B cell (primary cell): ENCODE results near the gene BLACAT1. TPM values are rescaled to one million over a fixed set of nuclear protein-coding genes. Genes with fewer than 3 reads are reported as not detected.

Experiments used
- ATAC-seq: fragments of 200-7000 bp; cut with Tn5 transposase; one replicate; pipeline ENCODE4 v1.10.0; 2021; ENCODE audit warnings: low read depth, mild to moderate bottlenecking, moderate number of reproducible peaks, moderate library complexity
- CTCF ChIA-PET: fragments of 350-600 bp; sonication (Branson Sonifier 250); formaldehyde crosslinking; loops from one replicate; lab custom pipeline; 2021; ENCODE audit warnings: antibody characterized with exemption, inconsistent platforms; lab: Charles Lee
- POLR2A ChIA-PET: fragments of 350-600 bp; sonication (Branson Sonifier 250); formaldehyde crosslinking; loops from one replicate; lab custom pipeline; 2021; ENCODE audit warnings: antibody characterized with exemption; lab: Charles Lee
- DNase-seq: peaks from one replicate; pipeline ENCODE4 v3.0.0; 2013
- H2AFZ ChIP-seq: 2 replicates; pipeline ENCODE4 v1.6.1; 2012; ENCODE audit warnings: mild to moderate bottlenecking, low read depth, low read length; ENCODE audit not compliant: insufficient read depth, poor library complexity, severe bottlenecking
- H3K27ac ChIP-seq, 2 donors: 1 replicate in 1 of 2; 2 replicates in 1 of 2; pipeline ENCODE4 v1.5.1; 2012 to 2013; ENCODE audit warnings: low read length in 2 of 2, mild to moderate bottlenecking in 2 of 2, moderate library complexity in 1 of 2
- H3K27me3 ChIP-seq, 4 experiments: fragments of 200-600 bp in 1 of 4; sonication (generic) in 1 of 4; replicated peaks in 1 of 4; 1 replicate in 2 of 4; 2 replicates in 2 of 4; pipeline versions ENCODE4 v1.6.1 to v1.7.0; 2013 to 2016; ENCODE audit warnings: low read length in 3 of 4, mild to moderate bottlenecking in 2 of 4, mixed read lengths in 1 of 4, moderate library complexity in 1 of 4; ENCODE audit not compliant: insufficient read depth in 4 of 4, control insufficient read depth in 3 of 4; ENCODE audit errors: control extremely low read depth in 1 of 4
- H3K36me3 ChIP-seq, 2 experiments: replicated peaks in 1 of 2; 1 replicate in 1 of 2; 2 replicates in 1 of 2; pipeline versions ENCODE4 v1.6.1 to v1.7.1; 2013; ENCODE audit warnings: low read length in 1 of 2; ENCODE audit not compliant: insufficient read depth in 2 of 2, control insufficient read depth in 1 of 2; ENCODE audit errors: control extremely low read depth in 1 of 2, extremely low read depth in 1 of 2
- H3K4me1 ChIP-seq, 2 donors: fragments of 200-600 bp in 1 of 2; sonication (generic) in 1 of 2; 1 replicate in 1 of 2; 2 replicates in 1 of 2; pipeline versions ENCODE4 v1.5.1 to v1.6.1; 2013 to 2017; ENCODE audit warnings: low read length in 2 of 2; ENCODE audit not compliant: control insufficient read depth in 2 of 2, insufficient read depth in 2 of 2
- H3K4me2 ChIP-seq: replicated peaks from 2 replicates; pipeline ENCODE3; 2012; ENCODE audit warnings: mild to moderate bottlenecking, low read depth, low read length; ENCODE audit not compliant: poor library complexity, severe bottlenecking
- H3K4me3 ChIP-seq, 5 experiments: fragments of 200-600 bp in 1 of 5; sonication (generic) in 1 of 5; 1 replicate in 3 of 5; 2 replicates in 2 of 5; pipeline versions ENCODE4 v1.5.1 to v1.7.0; 2011 to 2016; ENCODE audit warnings: low read length in 4 of 5, mild to moderate bottlenecking in 4 of 5, low read depth in 2 of 5, control low read depth in 1 of 5, moderate library complexity in 1 of 5; ENCODE audit not compliant: insufficient read depth in 1 of 5; ENCODE audit errors: control extremely low read depth in 1 of 5, extremely low read depth in 1 of 5
- H3K79me2 ChIP-seq: fragments of 200-600 bp; sonication (generic); one replicate; pipeline ENCODE4 v1.6.0; 2016; ENCODE audit warnings: low read length; ENCODE audit not compliant: control insufficient read depth, insufficient read depth
- H3K9ac ChIP-seq: fragments of 200-600 bp; sonication (generic); 2 replicates; pipeline ENCODE4 v1.6.1; 2017; ENCODE audit warnings: mild to moderate bottlenecking, low read length, moderate library complexity
- H3K9me3 ChIP-seq, 3 donors: one replicate each; pipeline versions ENCODE4 v1.6.1 to v1.7.1; 2013; ENCODE audit warnings: low read length in 2 of 3; ENCODE audit not compliant: control insufficient read depth in 2 of 3, insufficient read depth in 1 of 3; ENCODE audit errors: control extremely low read depth in 1 of 3
- H4K20me1 ChIP-seq: 2 replicates; pipeline ENCODE4 v1.6.0; 2012; ENCODE audit warnings: mild to moderate bottlenecking, low read length; ENCODE audit not compliant: insufficient read depth, control insufficient read depth, poor library complexity, severe bottlenecking
- H3K27ac Mint-ChIP-seq: one replicate; pipeline ENCODE4 v1.8.0; 2021; ENCODE audit warnings: mixed read lengths
- H3K27me3 Mint-ChIP-seq: one replicate; pipeline ENCODE4 v1.8.0; 2021; ENCODE audit warnings: mixed read lengths
- H3K4me1 Mint-ChIP-seq: one replicate; pipeline ENCODE4 v1.8.0; 2021; ENCODE audit warnings: mixed read lengths
- H3K4me3 Mint-ChIP-seq: one replicate; pipeline ENCODE4 v1.8.0; 2021; ENCODE audit warnings: mixed read lengths
- H3K9me3 Mint-ChIP-seq: one replicate; pipeline ENCODE4 v1.8.0; 2022; ENCODE audit warnings: mixed read lengths; ENCODE audit not compliant: insufficient read depth
- CTCF ChIP-seq: fragments of 200-600 bp; IDR thresholded peaks from one replicate; pipeline ENCODE4 v1.8.0; 2022; ENCODE audit warnings: antibody characterized with exemption, mild to moderate bottlenecking
- EZH2 ChIP-seq: IDR thresholded peaks from 2 replicates; pipeline ENCODE4 v1.6.1; 2012; ENCODE audit warnings: borderline replicate concordance, low read depth, mild to moderate bottlenecking, moderate library complexity, low read length; ENCODE audit not compliant: insufficient read depth, poor library complexity, severe bottlenecking
- WGBS: methylation state at CpG from one replicate; pipeline ENCODE4 v1.1.5; 2013; ENCODE audit warnings: missing lambda C conversion rate; ENCODE audit not compliant: insufficient coverage; 5-methylcytosine and 5-hydroxymethylcytosine counted together
- intact Hi-C: fragments of 100-400 bp; cut with micrococcal nuclease; formaldehyde crosslinking; loops from one replicate; pipeline ENCODE4 v1.10.0; 2022
- polyA plus RNA-seq: library from polyadenylated mRNA; depleted of rRNA; stranded (reverse); fragments of >200 nt; gene quantifications from 2 replicates; pipeline ENCODE4 v1.2.3, GENCODE V29; 2012
- total RNA-seq, 2 donors: library from RNA; stranded (reverse); fragments of 120-200 nt in 1 of 2; gene quantifications; 1 replicate in 1 of 2; 2 replicates in 1 of 2; pipeline versions ENCODE4 v1.2.3 to v1.2.4, GENCODE V29; 2013 to 2022

BLACAT1 gene
- total and polyA plus RNA-seq, 2 donors (not counting 1 experiment from before 2014, with no cell fraction given): 0.03 TPM; not detected in 1

DNA sequence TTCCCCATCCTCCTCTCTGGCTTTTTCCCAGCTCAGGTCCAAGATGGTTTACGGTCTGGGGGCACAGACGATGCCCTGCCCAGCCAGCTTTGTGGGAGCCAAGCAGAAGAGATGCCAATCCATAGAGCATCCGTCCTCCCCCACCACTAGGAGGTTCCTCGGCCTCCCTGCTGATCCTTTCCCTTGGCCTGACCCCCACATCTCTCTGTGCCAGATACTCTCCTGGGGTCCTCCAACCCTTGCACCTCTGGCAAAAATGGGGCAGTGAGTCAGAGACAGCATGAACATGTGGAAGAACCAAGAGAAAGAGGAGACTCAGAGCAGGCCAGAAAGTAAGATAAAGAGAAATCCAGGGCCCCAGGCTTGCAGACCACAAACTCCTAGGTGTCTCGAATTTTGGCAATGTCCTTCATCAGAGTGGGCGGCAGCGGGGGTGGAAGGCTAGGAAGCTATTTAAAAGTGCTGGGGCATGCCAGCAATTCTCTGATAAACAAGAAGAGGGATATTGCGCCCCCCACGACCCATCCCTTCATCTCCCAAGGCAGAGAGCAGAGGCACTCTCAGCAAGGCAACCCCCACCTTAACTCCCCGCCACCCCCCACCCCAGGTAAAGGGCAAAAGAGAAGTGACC, 11.4 kb downstream of the BLACAT1 start:
- ATAC-seq (no peak), DNase-seq (no peak)
- Histone ChIP-seq H3K27ac (no peak overlapping the region), H3K4me2 (no peak overlapping the region), H3K79me2 (no peaks in the 10 kb centered on the region), H4K20me1 (no peaks in the 10 kb centered on the region), H3K27me3 (peaks cover 0 to 26% (median 2%) of the 10 kb centered on the region in 4 experiments), H3K36me3 (no peaks in the 10 kb centered on the region), H3K9me3 (peaks cover 0 to 9% (median 0%) of the 10 kb centered on the region in 3 donors), H3K4me3 (no peak overlapping the region), H3K9ac (no peak overlapping the region), H2AFZ (no peak overlapping the region), H3K4me1 (peaks cover 44 to 48% of the 10 kb centered on the region in 2 donors)
- intact Hi-C loops: no loop called here
- POLR2A ChIA-PET: interaction anchor here (0.6 kb wide), 1 partner anchor 133 kb away, joined by 7 read pairs; no protein-coding TSS in a partner anchor
- H3K27me3 Mint-ChIP-seq: peaks cover 9% of the 10 kb centered on the region
- WGBS: 67% methylated on average over 3 of the region's 10 CpGs
- TF ChIP-seq CTCF (no peak), EZH2 (no peak)
- H3K9me3 Mint-ChIP-seq: no peaks in the 10 kb centered on the region
- H3K27ac Mint-ChIP-seq: no peak overlapping the region
- H3K4me3 Mint-ChIP-seq: no peak overlapping the region
- CTCF ChIA-PET: interaction anchor here (0.7 to 17.1 kb wide), 5 partner anchors 42 to 1577 kb away, joined by 3 to 134 read pairs (median 3); partner anchors contain the start of gene TMCC2
- peaks cover 42% of the 10 kb centered on the region for H3K4me1 Mint-ChIP-seq
